NCI-H2171 treated with DMSO at 0.1 percent for 48 hours (cell line): ENCODE data around the gene BNIP2.

Experiments
- DNase-seq: peaks from one replicate; lab custom pipeline; 2025; lab: John Stamatoyannopoulos, UW

BNIP2 gene

DNA sequence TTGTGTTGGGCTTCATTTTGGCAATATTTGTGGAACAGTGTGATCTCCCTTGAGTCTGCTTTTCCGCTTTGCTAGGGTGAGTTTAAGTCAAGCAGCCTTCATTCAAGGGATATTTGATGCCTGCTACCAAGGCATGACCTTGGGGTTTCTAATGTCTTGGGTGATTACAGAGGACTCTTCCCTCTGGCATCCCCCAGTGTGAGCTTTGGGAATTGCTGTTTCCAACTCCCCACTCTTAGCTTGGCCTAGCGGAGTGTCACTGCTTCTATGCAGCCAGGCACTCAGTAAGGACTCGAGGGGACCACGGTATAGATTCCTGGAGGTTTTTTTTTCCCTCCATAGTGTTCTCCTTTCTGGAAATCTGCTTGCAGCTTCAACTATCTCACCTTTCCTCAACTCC is 56.4 kb downstream of the BNIP2 start:
- DNase-seq: no peak

- DNase-seq: no peak
Measured at GRCh38 chr15:59622289-59622688, 66.8 kb downstream of the BNIP2 start.

DNA sequence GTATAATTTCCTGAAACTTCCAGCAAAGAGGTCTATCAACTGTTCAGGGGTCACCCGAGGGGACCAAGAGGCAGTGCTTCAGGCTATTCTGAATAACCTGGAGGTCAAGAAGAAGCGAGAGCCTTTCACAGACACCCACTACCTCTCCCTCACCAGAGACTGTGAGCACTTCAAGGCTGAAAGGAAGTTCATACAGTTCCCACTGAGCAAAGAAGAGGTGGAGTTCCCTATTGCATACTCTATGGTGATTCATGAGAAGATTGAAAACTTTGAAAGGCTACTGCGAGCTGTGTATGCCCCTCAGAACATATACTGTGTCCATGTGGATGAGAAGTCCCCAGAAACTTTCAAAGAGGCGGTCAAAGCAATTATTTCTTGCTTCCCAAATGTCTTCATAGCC is 70.7 kb downstream of the BNIP2 start:
- DNase-seq: no peak

GRCh38 chr15:59616379-59616778 is 72.7 kb downstream of the BNIP2 start:
- no peak for DNase-seq

DNA sequence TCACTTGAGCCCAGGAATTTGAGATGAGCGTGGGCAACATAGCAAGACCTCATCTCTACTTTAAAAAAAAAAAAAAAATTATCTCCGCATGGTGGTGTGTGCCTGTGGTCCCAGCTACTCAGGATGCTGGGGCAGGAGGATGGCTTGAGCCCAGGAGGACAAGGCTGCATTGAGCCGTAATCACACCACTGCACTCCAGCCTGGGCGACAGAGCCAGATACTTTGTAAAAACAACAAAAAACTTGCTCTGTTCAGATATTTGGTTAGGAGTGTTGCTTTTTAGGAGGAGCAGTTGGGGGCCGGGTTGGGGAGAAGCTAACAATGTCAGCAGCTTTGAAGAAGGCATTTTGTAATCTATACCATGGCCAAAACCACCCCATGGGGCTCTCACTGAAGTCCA is 73.5 kb downstream of the BNIP2 start:
- no peak for DNase-seq

DNA sequence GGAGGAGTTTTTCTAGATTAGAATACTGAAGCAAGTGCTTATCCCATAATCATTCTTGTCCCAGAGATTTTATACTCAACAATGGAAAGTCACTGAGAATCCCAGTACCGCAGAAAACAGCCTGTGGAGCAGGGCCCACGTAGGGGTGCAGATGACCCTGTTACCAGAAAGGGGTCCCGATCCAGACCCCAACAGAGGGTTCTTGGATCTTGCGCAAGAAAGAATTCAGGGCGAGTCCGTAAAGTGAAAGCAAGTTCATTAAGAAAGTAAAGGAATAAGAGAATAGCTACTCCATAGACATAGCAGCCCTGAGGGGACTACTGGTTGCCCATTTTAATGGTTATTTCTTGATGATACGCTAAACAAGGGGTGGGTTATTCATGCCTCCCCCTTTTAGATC is 75.0 kb downstream of the BNIP2 start:
- no peak for DNase-seq

DNA sequence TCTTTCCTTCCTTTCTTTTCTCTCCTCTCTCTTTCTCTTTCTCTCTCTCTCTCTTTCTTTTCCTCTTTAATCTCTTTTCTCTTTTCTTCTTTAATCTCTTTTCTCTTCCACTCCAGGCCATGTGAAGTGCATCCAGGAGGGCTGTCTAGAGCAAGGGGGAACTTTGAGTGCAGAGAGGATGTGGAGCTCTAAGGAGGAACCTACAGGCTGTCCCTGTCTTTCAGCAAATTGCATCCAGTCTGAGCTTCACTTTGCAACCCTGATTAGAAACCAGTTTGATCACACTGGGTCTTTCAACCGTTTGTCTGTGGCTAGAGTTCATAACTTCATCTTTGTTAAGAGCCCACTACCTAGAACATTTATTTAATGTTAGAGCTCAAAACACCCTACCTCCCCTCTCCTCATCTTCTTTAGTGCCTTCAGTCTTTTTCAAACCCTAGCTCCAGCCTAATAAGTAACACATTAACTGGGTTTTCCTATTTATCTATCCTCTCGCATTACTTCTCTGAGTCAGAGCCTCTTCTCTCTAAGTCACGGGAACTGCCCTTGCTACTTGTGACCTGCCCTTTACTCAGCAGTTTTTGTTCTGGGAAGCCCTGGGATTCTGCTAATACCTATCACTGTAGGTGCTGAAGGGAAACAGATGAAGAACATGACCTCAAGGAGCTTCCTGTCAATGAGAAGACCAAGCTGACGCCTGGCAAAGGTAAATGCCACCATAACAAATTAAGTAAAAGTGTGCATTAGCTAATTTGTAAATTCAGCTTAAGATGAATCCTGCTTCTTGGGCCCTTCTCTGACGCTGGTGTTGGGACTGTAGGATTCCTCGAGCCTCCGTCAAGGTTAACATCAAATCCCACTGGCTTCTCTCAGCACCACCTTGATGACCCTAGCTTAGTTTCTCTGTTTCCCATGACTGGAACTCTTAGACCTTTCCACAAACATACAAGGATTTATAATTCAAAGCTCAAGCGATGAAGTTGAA is 77.6 kb downstream of the BNIP2 start, which contains the start of gene GCNT3:
GCNT3 (plus strand) TSS at position 508 of the 985 bp plus-strand sequence. CDS start 6,456 bp downstream, outside the sequence.
- no peak for DNase-seq

- no peak for DNase-seq
Measured at GRCh38 chr15:59609730-59610712, 79.1 kb downstream of the BNIP2 start.
